HG02852 (cell line): ENCODE results near the gene ZNF74.
"Not testable (repeated sequence)": the region's sequence is repeated elsewhere in the genome, so short reads cannot be mapped to it uniquely, and the experiment has no call there.

Source experiments
- ATAC-seq: cut with Tn5 transposase; IDR thresholded peaks from one replicate; pipeline ENCODE4 v1.9.1; 2021; ENCODE audit warnings: mild to moderate bottlenecking, moderate library complexity; ENCODE audit not compliant: unreplicated experiment

Gene ZNF74

GRCh38 chr22:20374130-20374529, 19.8 kb upstream of the ZNF74 start:
- ATAC-seq: not testable (repeated sequence)

GRCh38 chr22:20376281-20376680, 17.7 kb upstream of the ZNF74 start:
- ATAC-seq: not testable (repeated sequence)

- not testable (repeated sequence) for ATAC-seq
These were observed 17.0 kb upstream of the ZNF74 start for GRCh38 chr22:20376983-20377382.

GRCh38 chr22:20378110-20378509, 15.8 kb upstream of the ZNF74 start:
- no peak for ATAC-seq

GRCh38 chr22:20378684-20379083, 15.3 kb upstream of the ZNF74 start:
- not testable (repeated sequence) for ATAC-seq

- no peak for ATAC-seq
These were observed 13.5 kb upstream of the ZNF74 start for GRCh38 chr22:20380486-20380885.

- ATAC-seq: no peak
These were observed 10.4 kb upstream of the ZNF74 start for GRCh38 chr22:20383538-20383937.

GRCh38 chr22:20384171-20384570, 9.8 kb upstream of the ZNF74 start:
- no peak for ATAC-seq

GRCh38 chr22:20384865-20385264, 9.1 kb upstream of the ZNF74 start:
- no peak for ATAC-seq

GRCh38 chr22:20386336-20386735, 7.6 kb upstream of the ZNF74 start:
- ATAC-seq: no peak

GRCh38 chr22:20386972-20387371, 7.0 kb upstream of the ZNF74 start:
- ATAC-seq: no peak

- ATAC-seq: no peak
These were observed 5.8 kb upstream of the ZNF74 start for GRCh38 chr22:20388200-20388599.

GRCh38 chr22:20389288-20389687, 4.7 kb upstream of the ZNF74 start:
- ATAC-seq: no peak

GRCh38 chr22:20390394-20390907, 3.5 kb upstream of the ZNF74 start:
- no peak for ATAC-seq

- ATAC-seq: no peak
These were observed 2.7 kb upstream of the ZNF74 start for GRCh38 chr22:20391222-20391621.

GRCh38 chr22:20392365-20392881, 1.5 kb upstream of the ZNF74 start:
- not testable (repeated sequence) for ATAC-seq

- no peak for ATAC-seq
These were observed 807 bp upstream of the ZNF74 start for GRCh38 chr22:20392983-20393704.

GRCh38 chr22:20395181-20395906, 1.4 kb downstream of the ZNF74 start:
- ATAC-seq: no peak

- ATAC-seq: no peak
These were observed 1.9 kb downstream of the ZNF74 start for GRCh38 chr22:20395907-20396287.

GRCh38 chr22:20396639-20397038, 2.7 kb downstream of the ZNF74 start:
- ATAC-seq: no peak

GRCh38 chr22:20397498-20397897, 3.5 kb downstream of the ZNF74 start:
- no peak for ATAC-seq

GRCh38 chr22:20398420-20398819, 4.5 kb downstream of the ZNF74 start:
- ATAC-seq: no peak
